GM12801 (cell line): ENCODE data around the gene MOGAT3.

ENCODE experiments used
- CTCF ChIP-seq: IDR thresholded peaks from one replicate; pipeline ENCODE4 v1.5.1; 2011; ENCODE audit warnings: control low read depth; ENCODE audit not compliant: insufficient read length; ENCODE audit errors: extremely low read depth

MOGAT3 gene

GRCh38 chr7:101163279-101164070 lies 37.4 kb downstream of the MOGAT3 start:
- TF ChIP-seq CTCF: no peak

- TF ChIP-seq CTCF: no peak
These were observed 38.1 kb downstream of the MOGAT3 start for GRCh38 chr7:101162551-101163278.

- no peak for TF ChIP-seq CTCF
These were observed 39.0 kb downstream of the MOGAT3 start for GRCh38 chr7:101161692-101162471.

GRCh38 chr7:101160910-101161309 lies 39.9 kb downstream of the MOGAT3 start:
- TF ChIP-seq CTCF: no peak

- TF ChIP-seq CTCF: no peak
These were observed 40.9 kb downstream of the MOGAT3 start for GRCh38 chr7:101159696-101160674.

- TF ChIP-seq CTCF: no peak
These were observed 43.8 kb downstream of the MOGAT3 start for GRCh38 chr7:101156866-101157589.
